Suprapubic skin (tissue), 4 donors: ENCODE results near the gene STARD8. TPM values are rescaled to one million over a fixed set of nuclear protein-coding genes. Genes with fewer than 3 reads are reported as not detected.

Experiments used
- DNase-seq, 2 donors: peaks; one replicate each; pipeline ENCODE4 v3.0.0-alpha.2; 2019; ENCODE audit warnings: low spot score in 2 of 2
- H3K27ac ChIP-seq: fragments of 200-600 bp; sonication (generic); one replicate; pipeline ENCODE4 v1.5.1; 2019
- H3K27me3 ChIP-seq: fragments of 200-600 bp; sonication (generic); one replicate; pipeline ENCODE4 v1.5.1; 2019
- H3K36me3 ChIP-seq: fragments of 200-600 bp; sonication (generic); one replicate; pipeline ENCODE4 v1.5.1; 2019
- H3K4me1 ChIP-seq: fragments of 200-600 bp; sonication (generic); one replicate; pipeline ENCODE4 v1.5.1; 2019
- H3K4me3 ChIP-seq: fragments of 200-600 bp; sonication (generic); one replicate; pipeline ENCODE4 v1.5.1; 2019; ENCODE audit warnings: mild to moderate bottlenecking
- H3K9me3 ChIP-seq: fragments of 200-600 bp; sonication (generic); one replicate; pipeline ENCODE4 v1.5.1; 2019
- EP300 ChIP-seq: sonication (generic); formaldehyde crosslinking; IDR thresholded peaks from one replicate; pipeline ENCODE4 v1.6.1; 2017; ENCODE audit warnings: antibody characterized with exemption
- POLR2A ChIP-seq, 2 donors: fragments of 450-650 bp; IDR thresholded peaks; one replicate each; pipeline ENCODE4 v1.6.1; 2017; ENCODE audit warnings: antibody characterized with exemption in 2 of 2, mild to moderate bottlenecking in 2 of 2, moderate library complexity in 2 of 2
- POLR2AphosphoS5 ChIP-seq, 3 donors: sonication (generic); formaldehyde crosslinking; IDR thresholded peaks; one replicate each; pipeline ENCODE4 v1.6.1; 2017; ENCODE audit warnings: antibody characterized with exemption in 3 of 3
- WGBS: methylation state at CpG from one replicate; pipeline ENCODE4 v1.1.5; 2018; 5-methylcytosine and 5-hydroxymethylcytosine counted together
- total RNA-seq, 4 donors: library from RNA; depleted of rRNA; stranded (reverse); fragments of >200 nt; gene quantifications; one replicate each; pipeline ENCODE4 v1.1.0, GENCODE V29; 2016
- TF ChIP-seq, protein P1 (sequence below), 2 donors: fragments of 200-600 bp in 1 of 2; fragments of 450-650 bp in 1 of 2; sonication (generic) in 1 of 2; IDR thresholded peaks; one replicate each; pipeline ENCODE4 v1.5.1; 2016 to 2019; ENCODE audit warnings: antibody characterized with exemption in 2 of 2, mild to moderate bottlenecking in 1 of 2, moderate library complexity in 1 of 2

The STARD8 gene
- total RNA-seq, 4 donors from 2014 or later: 2.0 to 4.5 (median 2.3) TPM

DNA sequence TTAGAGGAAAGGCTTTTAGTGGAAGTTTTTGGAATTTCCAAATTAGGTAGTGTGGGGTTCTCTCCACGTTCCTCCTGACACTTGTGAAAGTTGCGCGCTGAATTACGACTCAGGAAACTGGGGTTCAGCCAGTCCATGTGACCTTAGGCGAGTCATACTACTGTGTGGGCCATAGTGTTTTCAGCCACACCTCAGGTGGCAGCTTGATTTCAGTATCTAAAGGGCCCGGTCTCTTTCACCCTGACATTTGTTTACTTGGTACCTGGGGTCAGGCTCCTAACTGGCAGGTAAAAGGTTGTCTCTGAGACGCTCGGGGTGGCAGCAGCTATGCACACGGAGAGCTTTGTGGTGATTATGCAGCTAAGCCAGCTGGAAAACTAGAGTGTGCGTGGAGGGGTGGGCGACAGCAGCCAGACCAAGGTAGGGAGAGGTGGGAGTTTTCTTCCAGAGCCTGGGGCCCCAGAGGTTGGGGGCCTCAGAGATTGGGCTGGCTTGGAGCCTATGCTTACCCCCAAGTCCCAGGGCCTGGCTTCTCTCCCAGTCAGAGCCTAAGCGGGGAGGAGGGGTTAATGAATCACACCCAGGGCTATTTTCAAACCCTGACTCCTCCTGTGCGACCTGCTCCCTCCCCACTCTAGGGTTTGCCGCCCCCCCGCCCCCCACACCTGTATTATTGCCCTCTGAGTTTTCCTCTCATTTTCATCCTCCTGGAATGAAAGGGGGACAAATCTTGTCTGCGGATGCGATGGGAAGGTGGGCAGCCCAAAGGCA is 47.2 kb downstream of the STARD8 start:
- peak overlapping the region; percentile 57 for H3K4me3 ChIP-seq
- DNase-seq: no peak
- 53% methylated on average over 16 of the region's 17 CpGs for WGBS
- no peaks in the 10 kb centered on the region for H3K27me3 ChIP-seq
- TF ChIP-seq EP300 (no peak), POLR2AphosphoS5 (IDR thresholded peaks at IDR 0.05) (no peak), POLR2A (IDR thresholded peaks at IDR 0.05) (no peak)
- TF ChIP-seq, protein P1, sequence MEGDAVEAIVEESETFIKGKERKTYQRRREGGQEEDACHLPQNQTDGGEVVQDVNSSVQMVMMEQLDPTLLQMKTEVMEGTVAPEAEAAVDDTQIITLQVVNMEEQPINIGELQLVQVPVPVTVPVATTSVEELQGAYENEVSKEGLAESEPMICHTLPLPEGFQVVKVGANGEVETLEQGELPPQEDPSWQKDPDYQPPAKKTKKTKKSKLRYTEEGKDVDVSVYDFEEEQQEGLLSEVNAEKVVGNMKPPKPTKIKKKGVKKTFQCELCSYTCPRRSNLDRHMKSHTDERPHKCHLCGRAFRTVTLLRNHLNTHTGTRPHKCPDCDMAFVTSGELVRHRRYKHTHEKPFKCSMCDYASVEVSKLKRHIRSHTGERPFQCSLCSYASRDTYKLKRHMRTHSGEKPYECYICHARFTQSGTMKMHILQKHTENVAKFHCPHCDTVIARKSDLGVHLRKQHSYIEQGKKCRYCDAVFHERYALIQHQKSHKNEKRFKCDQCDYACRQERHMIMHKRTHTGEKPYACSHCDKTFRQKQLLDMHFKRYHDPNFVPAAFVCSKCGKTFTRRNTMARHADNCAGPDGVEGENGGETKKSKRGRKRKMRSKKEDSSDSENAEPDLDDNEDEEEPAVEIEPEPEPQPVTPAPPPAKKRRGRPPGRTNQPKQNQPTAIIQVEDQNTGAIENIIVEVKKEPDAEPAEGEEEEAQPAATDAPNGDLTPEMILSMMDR (IDR thresholded peaks at IDR 0.05): no peak
- H3K36me3 ChIP-seq: no peaks in the 10 kb centered on the region
- no peaks in the 10 kb centered on the region for H3K4me1 ChIP-seq
- no peak overlapping the region for H3K27ac ChIP-seq
- H3K9me3 ChIP-seq: no peaks in the 10 kb centered on the region

DNA sequence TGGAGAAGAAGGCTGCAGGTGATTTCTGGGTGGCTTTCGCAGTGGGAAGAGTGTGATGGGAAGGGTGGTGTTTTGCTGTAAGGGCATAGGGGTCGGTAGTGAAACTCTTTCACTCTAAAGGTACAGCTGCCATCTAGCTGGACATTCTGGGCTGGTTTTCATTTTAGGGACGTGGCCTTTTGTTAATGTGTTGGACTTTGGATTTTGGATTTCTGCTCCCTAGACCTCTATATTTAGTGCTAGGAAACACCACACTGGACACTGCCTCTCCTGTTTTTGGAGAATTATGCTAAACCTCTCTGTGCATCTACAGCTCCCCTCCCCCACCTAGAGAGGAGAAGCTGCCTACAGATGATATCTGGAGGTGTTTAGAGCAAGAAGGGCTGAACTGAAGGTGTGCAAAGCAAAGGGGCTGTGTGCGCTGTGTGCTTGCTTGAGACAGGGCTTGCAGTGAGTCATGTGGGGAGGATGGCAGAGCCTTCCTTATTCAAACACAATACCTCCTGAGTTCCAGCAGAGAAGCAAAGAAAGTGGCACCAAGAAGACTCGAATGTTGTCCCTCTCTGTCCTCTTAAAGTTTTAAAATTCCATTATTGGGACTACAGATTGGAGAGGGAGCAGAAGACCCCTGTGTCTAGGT is 47.9 kb downstream of the STARD8 start:
- H3K27ac ChIP-seq: no peak overlapping the region
- no peak for TF ChIP-seq POLR2AphosphoS5 (IDR thresholded peaks at IDR 0.05)
- TF ChIP-seq POLR2A (IDR thresholded peaks at IDR 0.05): no peak
- TF ChIP-seq EP300: no peak
- TF ChIP-seq, protein P1 (IDR thresholded peaks at IDR 0.05): no peak
- H3K9me3 ChIP-seq: no peaks in the 10 kb centered on the region
- H3K4me3 ChIP-seq: peak overlapping the region; percentile 57
- no peaks in the 10 kb centered on the region for H3K4me1 ChIP-seq
- no peaks in the 10 kb centered on the region for H3K27me3 ChIP-seq
- 65% methylated on average over 5 of the region's 5 CpGs for WGBS
- DNase-seq: no peak
- no peaks in the 10 kb centered on the region for H3K36me3 ChIP-seq

DNA sequence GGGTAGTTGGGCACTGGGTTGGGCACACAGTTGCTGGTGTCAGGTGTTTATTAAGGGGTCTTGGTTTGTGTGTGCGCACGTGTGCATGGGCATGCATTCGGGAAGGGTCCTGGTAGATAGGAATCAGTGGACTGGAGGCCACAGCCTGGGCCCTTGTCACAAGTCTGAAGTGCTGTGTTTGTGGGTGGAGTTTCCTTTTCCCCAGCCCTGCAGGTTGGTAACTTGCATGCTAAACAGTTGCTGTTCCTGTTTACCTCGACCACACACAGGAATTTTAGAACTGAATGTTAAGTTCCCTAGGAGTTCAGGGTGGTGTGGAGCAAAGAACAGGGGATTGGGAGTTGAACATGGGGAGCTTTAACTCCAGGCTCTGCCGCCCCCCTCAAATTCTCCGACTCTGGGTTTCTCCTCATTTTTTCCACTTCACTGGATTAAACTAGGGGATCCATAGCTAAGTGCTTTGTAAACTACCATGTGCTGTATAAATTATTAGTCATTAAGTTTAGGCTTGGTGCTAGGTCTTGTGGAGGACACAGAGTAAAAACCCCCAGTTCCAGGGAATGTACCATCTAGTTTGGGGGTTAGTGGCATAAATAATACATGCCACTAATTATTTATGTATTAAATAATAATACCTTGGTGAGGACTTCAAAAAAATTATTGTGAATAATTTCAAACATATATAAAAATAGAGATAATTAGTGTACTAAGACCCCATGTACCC is 49.0 kb downstream of the STARD8 start:
- H3K4me1 ChIP-seq: no peaks in the 10 kb centered on the region
- no peaks in the 10 kb centered on the region for H3K36me3 ChIP-seq
- no peak for TF ChIP-seq POLR2A (IDR thresholded peaks at IDR 0.05)
- no peak for TF ChIP-seq EP300
- no peak for TF ChIP-seq POLR2AphosphoS5 (IDR thresholded peaks at IDR 0.05)
- TF ChIP-seq, protein P1 (IDR thresholded peaks at IDR 0.05): no peak
- no peak for DNase-seq
- 61% methylated on average over 6 of the region's 6 CpGs for WGBS
- no peak overlapping the region for H3K27ac ChIP-seq
- peak overlapping the region; percentile 57 for H3K4me3 ChIP-seq
- no peaks in the 10 kb centered on the region for H3K9me3 ChIP-seq
- no peaks in the 10 kb centered on the region for H3K27me3 ChIP-seq

DNA sequence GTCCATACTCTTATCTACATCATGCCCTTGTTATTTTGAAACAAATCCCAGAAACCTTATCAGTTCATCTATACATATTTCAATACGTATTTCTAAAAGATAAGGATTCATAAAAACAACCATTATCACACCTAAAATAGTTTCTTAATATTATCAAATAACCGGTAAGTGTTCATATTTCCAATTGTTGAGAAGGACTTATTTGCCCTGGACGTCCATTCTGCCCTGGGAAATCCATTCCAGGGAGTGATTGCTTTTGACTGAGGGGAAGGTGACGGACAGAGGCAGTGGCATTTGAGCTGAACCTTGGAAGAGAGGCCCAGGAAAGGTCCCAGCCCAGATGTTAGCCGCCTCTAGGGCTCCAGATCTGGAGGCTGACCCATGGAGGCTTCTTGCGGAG is 49.6 kb downstream of the STARD8 start:
- no peaks in the 10 kb centered on the region for H3K27me3 ChIP-seq
- H3K27ac ChIP-seq: no peak overlapping the region
- H3K9me3 ChIP-seq: no peaks in the 10 kb centered on the region
- no peak for DNase-seq
- H3K4me3 ChIP-seq: no peak overlapping the region
- no peaks in the 10 kb centered on the region for H3K36me3 ChIP-seq
- 73% methylated on average over 6 of the region's 6 CpGs for WGBS
- H3K4me1 ChIP-seq: no peaks in the 10 kb centered on the region
- TF ChIP-seq POLR2AphosphoS5 (IDR thresholded peaks at IDR 0.05): no peak
- TF ChIP-seq EP300: no peak
- no peak for TF ChIP-seq POLR2A (IDR thresholded peaks at IDR 0.05)
- TF ChIP-seq, protein P1 (IDR thresholded peaks at IDR 0.05): no peak
